GM12874 (cell line): ENCODE results near the gene JOSD2.

ENCODE experiments used
- TF ChIP-seq, protein P1 (sequence below): IDR thresholded peaks from 2 replicates; pipeline ENCODE4 v1.5.1; 2011; ENCODE audit warnings: low read depth, mild to moderate bottlenecking, control low read depth, low read length, moderate library complexity; ENCODE audit not compliant: insufficient read depth

The JOSD2 gene, protein sequence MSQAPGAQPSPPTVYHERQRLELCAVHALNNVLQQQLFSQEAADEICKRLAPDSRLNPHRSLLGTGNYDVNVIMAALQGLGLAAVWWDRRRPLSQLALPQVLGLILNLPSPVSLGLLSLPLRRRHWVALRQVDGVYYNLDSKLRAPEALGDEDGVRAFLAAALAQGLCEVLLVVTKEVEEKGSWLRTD

DNA sequence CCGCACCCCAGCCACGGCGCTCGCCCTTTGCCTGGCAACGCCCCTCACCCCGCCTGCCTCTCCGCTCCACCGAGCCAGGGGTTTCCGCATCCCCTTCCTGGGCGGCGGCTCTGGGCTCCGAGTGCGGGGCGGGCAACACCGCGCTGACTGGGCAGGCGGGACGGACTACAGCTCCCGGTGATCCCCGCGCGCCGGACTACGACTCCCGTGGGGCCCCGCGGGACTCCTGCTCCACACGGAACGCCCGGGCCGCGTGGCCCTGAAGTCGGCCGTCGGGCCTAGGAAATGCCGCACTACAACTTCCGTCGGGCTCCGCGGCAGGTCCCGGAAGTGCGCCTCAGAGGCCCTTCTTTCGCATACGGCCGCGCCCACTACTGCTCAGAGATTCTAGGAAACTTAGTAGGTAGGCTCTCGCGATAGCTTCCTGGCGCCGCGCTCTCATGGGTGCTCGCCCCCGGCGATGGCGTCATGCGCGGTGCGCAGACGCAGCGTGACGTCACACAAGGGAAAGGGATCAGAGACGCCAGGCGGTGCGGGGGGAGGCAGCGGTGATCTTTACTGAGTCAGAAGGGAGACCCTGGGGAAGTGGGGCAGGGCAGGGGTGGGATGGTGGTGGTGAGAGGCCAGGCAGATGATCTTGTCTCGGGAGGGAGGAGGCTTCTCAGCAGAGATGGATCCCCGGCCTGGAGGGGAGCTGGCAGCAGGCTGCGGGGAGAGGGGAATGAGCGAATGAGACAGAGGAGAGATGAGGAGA lies at the start of gene JOSD2:
TSS of gene JOSD2 (minus strand) at position 123 of the 754 bp plus-strand sequence. CDS start 760 bp downstream, outside the sequence.
- TF ChIP-seq, protein P1, sequence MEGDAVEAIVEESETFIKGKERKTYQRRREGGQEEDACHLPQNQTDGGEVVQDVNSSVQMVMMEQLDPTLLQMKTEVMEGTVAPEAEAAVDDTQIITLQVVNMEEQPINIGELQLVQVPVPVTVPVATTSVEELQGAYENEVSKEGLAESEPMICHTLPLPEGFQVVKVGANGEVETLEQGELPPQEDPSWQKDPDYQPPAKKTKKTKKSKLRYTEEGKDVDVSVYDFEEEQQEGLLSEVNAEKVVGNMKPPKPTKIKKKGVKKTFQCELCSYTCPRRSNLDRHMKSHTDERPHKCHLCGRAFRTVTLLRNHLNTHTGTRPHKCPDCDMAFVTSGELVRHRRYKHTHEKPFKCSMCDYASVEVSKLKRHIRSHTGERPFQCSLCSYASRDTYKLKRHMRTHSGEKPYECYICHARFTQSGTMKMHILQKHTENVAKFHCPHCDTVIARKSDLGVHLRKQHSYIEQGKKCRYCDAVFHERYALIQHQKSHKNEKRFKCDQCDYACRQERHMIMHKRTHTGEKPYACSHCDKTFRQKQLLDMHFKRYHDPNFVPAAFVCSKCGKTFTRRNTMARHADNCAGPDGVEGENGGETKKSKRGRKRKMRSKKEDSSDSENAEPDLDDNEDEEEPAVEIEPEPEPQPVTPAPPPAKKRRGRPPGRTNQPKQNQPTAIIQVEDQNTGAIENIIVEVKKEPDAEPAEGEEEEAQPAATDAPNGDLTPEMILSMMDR, result no peak

DNA sequence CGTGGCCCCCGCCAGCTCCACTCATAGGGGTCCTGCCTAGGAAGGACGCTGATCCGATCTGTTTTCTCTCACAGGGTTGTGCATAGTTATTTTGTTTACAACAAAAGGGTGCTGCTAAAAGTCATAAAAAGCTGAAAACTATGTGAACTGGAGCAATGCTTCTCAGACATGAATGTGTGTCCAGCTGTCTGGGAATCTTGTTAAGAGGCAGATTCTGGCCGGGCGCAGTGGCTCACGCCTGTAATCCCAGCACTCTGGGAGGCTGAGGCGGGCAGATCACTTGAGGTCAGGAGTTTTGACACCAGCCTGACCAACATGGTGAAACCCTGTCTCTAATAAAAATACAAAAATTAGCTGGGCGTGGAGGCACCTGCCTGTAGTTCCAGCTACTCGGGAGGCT lies 48.6 kb upstream of the JOSD2 start:
- TF ChIP-seq, protein P1, result no peak

DNA sequence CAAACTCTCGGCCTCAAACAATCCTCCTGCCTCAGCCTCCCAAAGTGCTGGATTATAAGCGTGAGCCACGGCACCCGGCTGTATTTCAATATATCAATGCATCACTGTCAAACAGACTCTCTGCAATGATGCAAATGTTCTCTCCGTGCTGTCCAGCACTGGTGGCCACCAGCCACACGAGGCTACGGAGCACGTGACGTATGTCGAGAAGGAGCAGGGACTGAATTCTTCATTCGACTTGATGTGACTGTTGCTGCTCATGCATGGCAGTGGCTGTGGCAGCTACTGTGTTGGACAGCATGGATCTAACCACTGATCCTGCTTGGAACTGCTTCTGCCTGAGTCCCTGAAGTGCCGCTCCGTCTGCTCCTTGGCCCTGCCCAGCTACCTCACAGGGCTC lies 47.5 kb upstream of the JOSD2 start:
- TF ChIP-seq, protein P1, result no peak

DNA sequence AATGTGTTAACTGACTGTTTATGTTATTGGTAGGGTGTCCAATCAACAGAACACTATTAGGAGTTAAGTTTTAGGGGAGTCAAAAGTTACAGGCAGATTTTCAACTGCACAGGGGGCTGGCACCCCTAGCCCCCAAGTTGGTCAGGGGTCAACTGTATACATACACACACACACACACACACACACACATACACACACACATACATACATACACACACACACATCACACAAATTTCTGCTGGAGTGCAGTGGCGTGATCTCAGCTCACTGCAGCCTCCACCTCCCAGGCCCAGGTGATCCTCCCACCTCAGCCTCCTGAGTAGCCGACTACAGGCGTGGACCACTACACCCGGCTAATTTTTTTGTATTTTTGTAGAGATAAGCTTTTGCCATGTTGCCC lies 47.0 kb upstream of the JOSD2 start:
- TF ChIP-seq, protein P1, result no peak

DNA sequence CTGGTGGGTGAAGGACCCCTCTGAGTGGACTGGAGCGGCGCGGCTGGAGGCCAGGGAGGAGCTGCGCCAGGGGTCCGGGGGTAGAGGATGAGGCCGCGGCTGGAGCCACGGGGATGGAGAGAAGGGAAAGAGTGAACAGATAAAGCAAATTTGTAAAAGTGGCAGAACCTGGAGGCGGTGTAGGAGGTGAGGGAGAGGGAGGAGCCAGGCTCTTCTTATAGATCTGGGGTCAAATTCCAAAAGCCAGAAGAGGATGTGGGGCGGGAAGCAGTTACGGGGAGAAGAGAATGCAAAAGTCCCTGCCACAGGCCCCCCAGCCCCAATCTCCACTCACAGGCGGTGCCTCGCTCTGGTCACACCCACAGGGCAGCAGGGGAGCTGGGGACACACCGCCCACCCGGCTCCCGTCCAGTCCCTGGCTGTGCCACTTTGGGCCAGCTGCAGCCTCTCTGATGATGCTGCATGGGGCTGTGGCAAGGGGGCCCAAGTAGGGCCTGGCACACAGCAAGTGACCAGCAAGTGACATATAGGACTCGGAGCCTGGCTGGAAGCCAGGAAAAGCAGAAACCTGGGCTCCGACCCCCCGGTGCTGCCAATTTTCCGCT lies 46.1 kb upstream of the JOSD2 start:
- TF ChIP-seq, protein P1, result no peak

DNA sequence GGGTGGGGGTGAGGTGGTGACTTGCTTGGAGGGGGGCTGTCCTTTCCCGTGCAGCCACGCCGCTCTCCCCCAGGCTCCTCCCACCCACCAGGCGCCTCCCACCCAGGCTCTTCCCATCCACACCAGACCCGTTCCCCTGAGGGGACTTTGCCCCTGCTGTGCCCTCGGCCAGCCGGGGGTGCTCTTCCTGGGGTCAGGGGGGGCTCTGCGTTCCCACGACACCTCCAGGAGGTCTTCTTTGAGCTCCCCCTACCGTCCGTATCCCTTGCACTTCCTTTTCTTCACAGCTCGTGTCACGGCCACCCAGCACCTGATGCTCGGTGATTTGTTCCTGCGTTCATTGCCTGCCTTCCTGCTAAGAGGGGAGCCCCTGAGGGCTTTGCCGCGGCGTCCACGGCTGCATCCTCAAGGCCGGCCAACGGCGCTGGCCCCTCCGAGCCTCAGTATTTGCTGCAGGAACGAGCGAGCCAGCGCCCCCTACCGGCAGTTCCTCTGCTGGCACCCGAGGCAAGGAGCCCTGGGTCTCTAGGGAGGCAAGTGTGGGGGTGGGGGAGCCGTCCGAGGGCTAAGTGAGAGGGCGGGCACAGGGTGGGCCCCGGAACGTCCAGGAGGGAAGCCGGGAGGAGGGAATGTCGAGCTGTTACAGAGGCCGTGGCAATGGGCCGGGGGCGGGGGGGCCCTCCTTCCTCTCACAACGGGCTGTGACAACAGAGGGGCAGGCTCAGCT lies 45.5 kb upstream of the JOSD2 start:
- TF ChIP-seq, protein P1, result peak; percentile 95
